ENCODE results near the gene IL18BP. TPM values are rescaled to one million over a fixed set of nuclear protein-coding genes. Genes with fewer than 3 reads are reported as not detected.

The IL18BP gene
- total RNA-seq: 1.5 and 2.5 TPM in 2 replicates
- 2.5 and 5.3 TPM in 2 replicates for polyA plus RNA-seq
- polyA plus RNA-seq (2012): 4.0 and 17.7 TPM in 2 replicates
- polyA minus RNA-seq (ENCODE audit: low replicate concordance): 9.6 and 21.6 TPM in 2 replicates

DNA sequence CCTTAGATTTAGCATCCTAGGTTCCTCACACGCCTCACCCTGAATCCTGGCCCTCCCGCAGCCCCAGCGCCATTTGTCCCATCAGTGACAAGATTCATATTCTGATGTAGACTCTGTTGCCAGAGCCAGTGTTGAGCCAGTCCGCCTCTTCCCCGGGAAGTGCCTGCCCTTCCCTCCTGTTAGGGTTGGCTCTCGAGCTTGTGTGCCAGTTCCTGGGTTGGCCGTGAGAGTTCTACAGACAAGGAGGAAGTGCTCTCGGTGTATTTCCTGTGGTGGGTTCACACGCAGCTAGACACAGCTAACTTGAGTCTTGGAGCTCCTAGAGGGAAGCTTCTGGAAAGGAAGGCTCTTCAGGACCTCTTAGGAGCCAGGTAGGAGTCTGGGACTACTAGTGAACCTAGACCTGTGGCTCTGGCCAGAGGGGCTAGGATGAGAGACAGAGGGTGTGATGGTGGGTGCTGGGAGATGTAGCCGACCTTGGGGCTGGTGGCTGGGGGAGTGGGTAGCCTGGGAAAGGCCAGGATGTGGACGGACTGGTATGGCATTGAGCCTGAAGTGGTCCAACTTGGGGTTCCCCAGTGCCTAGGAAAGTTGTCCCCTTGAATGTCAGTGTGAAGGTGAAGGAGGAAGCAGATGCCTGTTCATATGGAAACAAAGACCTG, at the start of gene IL18BP:
Gene IL18BP, plus strand, starts transcription at position 261 of the 662 bp plus-strand sequence. CDS start 1,076 bp downstream, outside the sequence.
- no peak for DNase-seq (ENCODE audit: low read depth in 2 of 2)
- H3K4me1 ChIP-seq (ENCODE audit: control insufficient read depth, extremely low read depth, insufficient read depth, low read length): peaks cover 3% of the 10 kb centered on the region
- no peaks in the 10 kb centered on the region for H3K79me2 ChIP-seq (ENCODE audit: control insufficient read depth, insufficient read depth, low read length)
- H3K4me2 ChIP-seq (ENCODE audit: extremely low read depth, insufficient read depth, low read length): peak within 1 kb of the TSS; percentile 53
- H3K27ac ChIP-seq (ENCODE audit: insufficient read depth, low read length): peak within 1 kb of the TSS; percentile 24
- no peaks in the 10 kb centered on the region for H3K27me3 ChIP-seq (ENCODE audit: control insufficient read depth, insufficient read depth, low read length)
- no peak within 1 kb of the TSS for H2AFZ ChIP-seq (ENCODE audit: low read length)
- peak within 1 kb of the TSS in 2 of 4 experiments; percentile 12 to 29 for H3K4me3 ChIP-seq (replicated peaks in 1 of 4; ENCODE audit: control extremely low read depth in 1 of 4, insufficient read depth in 1 of 4, low read depth in 3 of 4, low read length in 4 of 4)
- TF ChIP-seq, protein P1, sequence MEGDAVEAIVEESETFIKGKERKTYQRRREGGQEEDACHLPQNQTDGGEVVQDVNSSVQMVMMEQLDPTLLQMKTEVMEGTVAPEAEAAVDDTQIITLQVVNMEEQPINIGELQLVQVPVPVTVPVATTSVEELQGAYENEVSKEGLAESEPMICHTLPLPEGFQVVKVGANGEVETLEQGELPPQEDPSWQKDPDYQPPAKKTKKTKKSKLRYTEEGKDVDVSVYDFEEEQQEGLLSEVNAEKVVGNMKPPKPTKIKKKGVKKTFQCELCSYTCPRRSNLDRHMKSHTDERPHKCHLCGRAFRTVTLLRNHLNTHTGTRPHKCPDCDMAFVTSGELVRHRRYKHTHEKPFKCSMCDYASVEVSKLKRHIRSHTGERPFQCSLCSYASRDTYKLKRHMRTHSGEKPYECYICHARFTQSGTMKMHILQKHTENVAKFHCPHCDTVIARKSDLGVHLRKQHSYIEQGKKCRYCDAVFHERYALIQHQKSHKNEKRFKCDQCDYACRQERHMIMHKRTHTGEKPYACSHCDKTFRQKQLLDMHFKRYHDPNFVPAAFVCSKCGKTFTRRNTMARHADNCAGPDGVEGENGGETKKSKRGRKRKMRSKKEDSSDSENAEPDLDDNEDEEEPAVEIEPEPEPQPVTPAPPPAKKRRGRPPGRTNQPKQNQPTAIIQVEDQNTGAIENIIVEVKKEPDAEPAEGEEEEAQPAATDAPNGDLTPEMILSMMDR (conservative IDR thresholded peaks at IDR 0.05 in 1 of 2, IDR thresholded peaks at IDR 0.05 in 1 of 2; ENCODE audit: low read depth in 1 of 2, low read length in 2 of 2): no peak
- TF ChIP-seq EZH2 (IDR thresholded peaks at IDR 0.05; ENCODE audit: low read length, missing control alignments): no peak
- no peak within 1 kb of the TSS for H3K9ac ChIP-seq (ENCODE audit: insufficient read depth, low read length)
- H4K20me1 ChIP-seq (ENCODE audit: control insufficient read depth, extremely low read depth, insufficient read depth, low read length): no peaks in the 10 kb centered on the region
- peaks cover 21% of the 10 kb centered on the region for H3K36me3 ChIP-seq (ENCODE audit: control insufficient read depth, insufficient read depth, low read length)
- H3K9me3 ChIP-seq (ENCODE audit: control insufficient read depth, insufficient read depth, low read depth, low read length): no peaks in the 10 kb centered on the region

DNA sequence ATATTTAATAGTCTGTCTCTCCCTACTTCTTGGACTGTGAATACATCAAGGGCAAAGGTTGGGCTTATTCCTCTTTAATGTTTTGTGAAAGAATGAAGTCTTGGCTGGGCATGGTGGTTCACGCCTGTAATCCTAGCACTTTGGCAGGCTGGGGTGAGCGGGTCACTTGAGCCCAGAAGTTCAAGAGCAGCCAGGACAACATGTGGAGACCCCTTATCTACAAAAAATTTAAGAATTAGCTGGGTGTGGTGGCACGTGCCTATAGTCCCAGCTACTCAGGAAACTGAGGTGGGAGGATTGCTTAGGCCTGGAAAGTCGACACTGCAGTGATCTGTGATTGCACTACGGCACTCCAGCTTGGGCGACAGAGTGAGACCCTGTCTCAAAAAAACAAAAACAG, 49.7 kb upstream of the IL18BP start:
- no peak overlapping the region for H2AFZ ChIP-seq (ENCODE audit: low read length)
- TF ChIP-seq EZH2 (IDR thresholded peaks at IDR 0.05; ENCODE audit: low read length, missing control alignments): no peak
- TF ChIP-seq, protein P1 (conservative IDR thresholded peaks at IDR 0.05 in 1 of 2, IDR thresholded peaks at IDR 0.05 in 1 of 2; ENCODE audit: low read depth in 1 of 2, low read length in 2 of 2): no peak
- no peaks in the 10 kb centered on the region for H4K20me1 ChIP-seq (ENCODE audit: control insufficient read depth, extremely low read depth, insufficient read depth, low read length)
- H3K9me3 ChIP-seq (ENCODE audit: control insufficient read depth, insufficient read depth, low read depth, low read length): no peaks in the 10 kb centered on the region
- H3K4me1 ChIP-seq (ENCODE audit: control insufficient read depth, extremely low read depth, insufficient read depth, low read length): no peaks in the 10 kb centered on the region
- H3K27ac ChIP-seq (ENCODE audit: insufficient read depth, low read length): no peak overlapping the region
- no peak overlapping the region for H3K4me2 ChIP-seq (ENCODE audit: extremely low read depth, insufficient read depth, low read length)
- H3K79me2 ChIP-seq (ENCODE audit: control insufficient read depth, insufficient read depth, low read length): peaks cover 3% of the 10 kb centered on the region
- no peak for DNase-seq (ENCODE audit: low read depth in 2 of 2)
- no peaks in the 10 kb centered on the region for H3K27me3 ChIP-seq (ENCODE audit: control insufficient read depth, insufficient read depth, low read length)
- no peak overlapping the region for H3K9ac ChIP-seq (ENCODE audit: insufficient read depth, low read length)
- H3K36me3 ChIP-seq (ENCODE audit: control insufficient read depth, insufficient read depth, low read length): no peaks in the 10 kb centered on the region
- H3K4me3 ChIP-seq (replicated peaks in 1 of 4; ENCODE audit: control extremely low read depth in 1 of 4, insufficient read depth in 1 of 4, low read depth in 3 of 4, low read length in 4 of 4): no peak overlapping the region

DNA sequence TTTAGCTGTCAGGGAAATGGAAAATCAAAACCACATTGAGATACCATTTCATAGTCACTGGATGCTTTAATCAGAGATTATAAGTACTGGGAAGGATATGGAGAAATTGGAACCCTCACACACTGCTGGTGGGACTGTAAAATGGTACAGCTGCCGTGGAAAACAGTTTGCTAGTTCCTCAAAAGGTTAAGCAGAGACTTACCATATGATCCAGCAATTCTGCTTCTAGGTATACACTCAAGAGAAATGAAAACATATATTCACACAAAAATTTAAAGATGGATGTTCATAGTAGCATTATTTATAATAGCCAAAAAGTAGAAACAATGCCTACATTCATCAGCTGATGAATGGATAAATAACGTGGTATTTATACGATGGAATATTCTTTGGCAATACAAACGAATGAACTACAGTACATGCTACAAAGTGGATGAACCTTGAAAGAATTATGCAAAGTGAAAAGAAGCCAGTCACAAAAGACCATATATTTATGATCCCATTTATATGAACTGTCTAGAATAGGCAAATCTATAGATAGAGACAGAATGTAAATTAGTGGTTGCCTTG, 46.9 kb upstream of the IL18BP start:
- Histone ChIP-seq H2AFZ (ENCODE audit: low read length) (no peak overlapping the region), H3K79me2 (ENCODE audit: control insufficient read depth, insufficient read depth, low read length) (peaks cover 2% of the 10 kb centered on the region), H3K9ac (ENCODE audit: insufficient read depth, low read length) (no peak overlapping the region), H3K4me2 (ENCODE audit: extremely low read depth, insufficient read depth, low read length) (no peak overlapping the region), H4K20me1 (ENCODE audit: control insufficient read depth, extremely low read depth, insufficient read depth, low read length) (no peaks in the 10 kb centered on the region), H3K4me1 (ENCODE audit: control insufficient read depth, extremely low read depth, insufficient read depth, low read length) (no peaks in the 10 kb centered on the region), H3K36me3 (ENCODE audit: control insufficient read depth, insufficient read depth, low read length) (no peaks in the 10 kb centered on the region), H3K4me3 (replicated peaks in 1 of 4; ENCODE audit: control extremely low read depth in 1 of 4, insufficient read depth in 1 of 4, low read depth in 3 of 4, low read length in 4 of 4) (no peak overlapping the region), H3K9me3 (ENCODE audit: control insufficient read depth, insufficient read depth, low read depth, low read length) (no peaks in the 10 kb centered on the region), H3K27ac (ENCODE audit: insufficient read depth, low read length) (no peak overlapping the region), H3K27me3 (ENCODE audit: control insufficient read depth, insufficient read depth, low read length) (no peaks in the 10 kb centered on the region)
- DNase-seq (ENCODE audit: low read depth in 2 of 2): peak in 1 of 2 donors; percentile 45
- TF ChIP-seq EZH2 (IDR thresholded peaks at IDR 0.05; ENCODE audit: low read length, missing control alignments): no peak
- TF ChIP-seq, protein P1 (conservative IDR thresholded peaks at IDR 0.05 in 1 of 2, IDR thresholded peaks at IDR 0.05 in 1 of 2; ENCODE audit: low read depth in 1 of 2, low read length in 2 of 2): no peak
